Glomerular endothelial cell (primary cell): ENCODE data around the gene DENND1B. TPM values are rescaled to one million over a fixed set of nuclear protein-coding genes. Genes with fewer than 3 reads are reported as not detected.
A peak's percentile ranks its signal among the peaks of the same experiment; 100 is the strongest.
"Not testable (repeated sequence)": the region's sequence is repeated elsewhere in the genome, so short reads cannot be mapped to it uniquely, and the experiment has no call there.

ENCODE experiments used
- DNase-seq: peaks from one replicate; pipeline ENCODE4 v3.0.0-alpha.2; 2011; ENCODE audit warnings: low read depth, low spot score; ENCODE audit errors: extremely low read depth
- total RNA-seq: library from RNA; depleted of rRNA; stranded (reverse); fragments of >200 nt; gene quantifications from 2 replicates; pipeline ENCODE4 v1.2.3, GENCODE V29; 2015

The DENND1B gene
- total RNA-seq, 1 donor from 2014 or later, result 8.2 TPM

GRCh38 chr1:197752652-197753164 is 22.6 kb downstream of the DENND1B start:
- not testable (repeated sequence) for DNase-seq

- no peak for DNase-seq
Measured at GRCh38 chr1:197750366-197750765, 24.9 kb downstream of the DENND1B start.

- no peak for DNase-seq
Measured at GRCh38 chr1:197745911-197746310, 29.4 kb downstream of the DENND1B start.

GRCh38 chr1:197744979-197745378 is 30.3 kb downstream of the DENND1B start:
- DNase-seq, result no peak

- DNase-seq, result no peak
Measured at GRCh38 chr1:197743578-197743977, 31.7 kb downstream of the DENND1B start.

- DNase-seq, result no peak
Measured at GRCh38 chr1:197740992-197741391, 34.3 kb downstream of the DENND1B start.

- DNase-seq, result no peak
Measured at GRCh38 chr1:197738927-197739326, 36.4 kb downstream of the DENND1B start.

- no peak for DNase-seq
Measured at GRCh38 chr1:197737916-197738315, 37.4 kb downstream of the DENND1B start.

- DNase-seq, result no peak
Measured at GRCh38 chr1:197736685-197737084, 38.6 kb downstream of the DENND1B start.

GRCh38 chr1:197735461-197735860 is 39.8 kb downstream of the DENND1B start:
- no peak for DNase-seq

- DNase-seq, result no peak
Measured at GRCh38 chr1:197733324-197733723, 42.0 kb downstream of the DENND1B start.

GRCh38 chr1:197732187-197732586 is 43.1 kb downstream of the DENND1B start:
- no peak for DNase-seq

GRCh38 chr1:197731449-197731848 is 43.8 kb downstream of the DENND1B start:
- no peak for DNase-seq

- no peak for DNase-seq
Measured at GRCh38 chr1:197725976-197726375, 49.3 kb downstream of the DENND1B start.

- peak; percentile 7 for DNase-seq
Measured at GRCh38 chr1:197725044-197725443, 50.2 kb downstream of the DENND1B start.

- DNase-seq, result no peak
Measured at GRCh38 chr1:197715806-197716205, 59.5 kb downstream of the DENND1B start.

- no peak for DNase-seq
Measured at GRCh38 chr1:197706601-197707000, 68.7 kb downstream of the DENND1B start.

GRCh38 chr1:197705941-197706340 is 69.3 kb downstream of the DENND1B start:
- DNase-seq, result no peak

GRCh38 chr1:197700688-197701087 is 74.6 kb downstream of the DENND1B start:
- DNase-seq, result not testable (repeated sequence)

GRCh38 chr1:197696372-197696771 is 78.9 kb downstream of the DENND1B start:
- no peak for DNase-seq

- DNase-seq, result no peak
Measured at GRCh38 chr1:197695961-197696360, 79.3 kb downstream of the DENND1B start.

GRCh38 chr1:197692965-197693364 is 82.3 kb downstream of the DENND1B start:
- no peak for DNase-seq

- no peak for DNase-seq
Measured at GRCh38 chr1:197691816-197692215, 83.5 kb downstream of the DENND1B start.
